Measurements from ENCODE around the gene OFD1. TPM values are rescaled to one million over a fixed set of nuclear protein-coding genes. Genes with fewer than 3 reads are reported as not detected.
A peak's percentile ranks its signal among the peaks of the same experiment; 100 is the strongest.

OFD1 gene
- total and polyA plus RNA-seq, 2 of the 8 experiments (the other 6 are each of a cell fraction or from before 2014, with no cell fraction given), result 8.0 to 23.4 TPM

DNA sequence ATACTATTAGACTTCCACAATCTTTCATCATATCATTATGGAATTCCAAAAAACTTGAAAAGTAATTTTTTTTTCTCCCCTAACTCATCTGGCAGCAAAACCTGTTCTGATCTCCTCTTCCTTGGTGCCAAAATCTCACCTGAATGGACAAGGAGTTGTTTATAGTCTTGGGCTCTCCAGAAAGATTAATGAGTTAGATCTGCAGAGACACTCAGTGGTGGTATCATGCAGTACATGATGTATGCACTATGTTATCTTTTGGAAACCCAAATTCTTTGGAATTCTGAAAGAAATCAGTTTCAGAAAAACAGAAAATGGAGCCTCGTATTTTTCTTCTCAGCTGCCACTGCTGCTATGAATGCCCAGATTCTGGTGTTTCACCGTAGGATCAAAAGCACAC, 70.7 kb downstream of the OFD1 start:
- no peak overlapping the region for H3K27ac ChIP-seq (ENCODE audit: low read depth, low read length)
- no peak overlapping the region for H3K14ac ChIP-seq (ENCODE audit: insufficient read length)
- H2BK15ac ChIP-seq (ENCODE audit: low read length), result no peak overlapping the region
- no peaks in the 10 kb centered on the region for H4K20me1 ChIP-seq (replicated peaks in 1 of 2; ENCODE audit: control insufficient read depth in 1 of 2, insufficient read depth in 2 of 2, low read length in 2 of 2)
- no peak overlapping the region for H3K4me3 ChIP-seq (ENCODE audit: extremely low read depth in 1 of 4, insufficient read depth in 2 of 4, low read depth in 3 of 4, low read length in 4 of 4)
- no peaks in the 10 kb centered on the region; the same call in 1 of the 2 replicates for H3K79me1 ChIP-seq (ENCODE audit: low read depth, low read length)
- H3K9me3 ChIP-seq (ENCODE audit: insufficient read depth in 2 of 2, low read depth in 1 of 2, low read length in 1 of 2), result no peaks in the 10 kb centered on the region
- H4K91ac ChIP-seq (replicated peaks; ENCODE audit: insufficient read length, low read length), result no peak overlapping the region
- no peak overlapping the region for H3K9ac ChIP-seq (replicated peaks in 1 of 4; ENCODE audit: extremely low read depth in 1 of 4, low read depth in 3 of 4, low read length in 3 of 4)
- FAIRE-seq (peak; percentile 42), DNase-seq (ENCODE audit: low read depth in 1 of 2, low spot score in 2 of 2) (no peak)
- H3K56ac ChIP-seq (replicated peaks; ENCODE audit: insufficient read length, low read depth, low read length), result no peak overlapping the region
- no peak overlapping the region for H3K4ac ChIP-seq (replicated peaks; ENCODE audit: insufficient read length, low read depth, low read length)
- WGBS, 2 experiments (ENCODE audit: extremely low coverage in 1 of 2, insufficient coverage in 1 of 2, insufficient read length in 1 of 2, insufficient replicate concordance in 2 of 2, low coverage in 1 of 2, low lambda C conversion rate in 2 of 2, missing lambda C conversion rate in 1 of 2), result 95% methylated on average over 2 of the region's 2 CpGs; no CpG with 5 or more reads in 1 of the 2 experiments
- no peak overlapping the region for H3K4me2 ChIP-seq (ENCODE audit: insufficient read depth in 1 of 2, low read depth in 2 of 2, low read length in 2 of 2)
- no peaks in the 10 kb centered on the region for H3K23me2 ChIP-seq (ENCODE audit: low read depth, low read length)
- no peak overlapping the region for H2BK120ac ChIP-seq (replicated peaks; ENCODE audit: low read depth, low read length)
- no peak overlapping the region for H4K8ac ChIP-seq (ENCODE audit: extremely low read depth, insufficient read depth, low read length)
- H2BK5ac ChIP-seq (ENCODE audit: low read depth, low read length), result no peak overlapping the region
- no peaks in the 10 kb centered on the region for H3K36me3 ChIP-seq (ENCODE audit: control insufficient read depth in 2 of 4, insufficient read depth in 4 of 4, low read length in 3 of 4)
- H2AK5ac ChIP-seq (ENCODE audit: low read depth, low read length), result no peak overlapping the region
- peaks cover 0 to 8% (median 4%) of the 10 kb centered on the region in 4 experiments; a peak in 4 of 7 replicates for H3K4me1 ChIP-seq (replicated peaks in 1 of 4; ENCODE audit: control insufficient read depth in 3 of 4, insufficient read depth in 4 of 4, low read length in 3 of 4)
- peaks cover 0 to 20% of the 10 kb centered on the region in 2 experiments; a peak in 2 of 4 replicates for H3K79me2 ChIP-seq (ENCODE audit: control insufficient read depth in 1 of 2, insufficient read depth in 2 of 2, low read length in 2 of 2)
- no peak overlapping the region for H4K5ac ChIP-seq (ENCODE audit: insufficient read length, low read depth, low read length)
- no peak overlapping the region for H2BK20ac ChIP-seq (ENCODE audit: low read length)
- H2AFZ ChIP-seq (ENCODE audit: low read length), result no peak overlapping the region
- ChIA-PET POLR2A (ENCODE audit: partially characterized antibody) (no interaction called here), CTCF (ENCODE audit: partially characterized antibody) (no interaction called here)
- no peak overlapping the region for H3K18ac ChIP-seq (ENCODE audit: extremely low read depth, low read length)
- H3K27me3 ChIP-seq (replicated peaks in 1 of 4; ENCODE audit: control insufficient read depth in 3 of 4, extremely low read depth in 1 of 4, insufficient read depth in 3 of 4, low read length in 3 of 4), result no peaks in the 10 kb centered on the region
- no peak overlapping the region for H2BK12ac ChIP-seq (ENCODE audit: low read depth, low read length)
- no peak overlapping the region for H3K23ac ChIP-seq (ENCODE audit: insufficient read length)
- TF ChIP-seq EGR1 (IDR thresholded peaks at IDR 0.05; ENCODE audit: borderline replicate concordance, low read depth, low read length), result no peak

All from H1 (cell line).